ENCODE measurements around the gene PROX1. TPM values are rescaled to one million over a fixed set of nuclear protein-coding genes. Genes with fewer than 3 reads are reported as not detected.

The PROX1 gene
- polyA plus RNA-seq (2011; rRNA removed) (0.07 TPM in 2 replicates), polyA minus RNA-seq (2011; rRNA and poly(A)+ RNA removed) (0.22 and 0.32 TPM in 2 replicates)

- Histone ChIP-seq H3K27me3 (ENCODE audit: control insufficient read depth, insufficient read depth, low read length) (peaks cover 54% of the 10 kb centered on the region), H3K9me3 (ENCODE audit: control insufficient read depth, insufficient read depth, low read length) (no peaks in the 10 kb centered on the region; the same call in 1 of the 2 replicates), H3K27ac (ENCODE audit: low read depth, low read length) (peak within 1 kb of the TSS; percentile 39), H3K4me3 (ENCODE audit: low read depth, low read length) (peak within 1 kb of the TSS; percentile 65)
- CTCF ChIA-PET = interaction anchor here (0.7 to 1.5 kb wide), 4 partner anchors 10 to 865 kb away, joined by 3 to 6 read pairs (median 4); no protein-coding TSS in a partner anchor
- POLR2A ChIA-PET = interaction anchor here (0.7 kb wide), 1 partner anchor 48 kb away, joined by 3 read pairs; no protein-coding TSS in a partner anchor
- TF ChIP-seq CTCF (IDR thresholded peaks at IDR 0.05; ENCODE audit: low read depth, low read length) = peak; percentile 12; the same call in 1 of the 2 replicates
- peak; percentile 47 for DNase-seq (ENCODE audit: low read depth, low spot score)
Observed at GRCh38 chr1:213987927-213988506, at the start of gene PROX1. Gene PROX1, plus strand, starts transcription at chr1:213987973. Its CDS starts 8,563 bp downstream, at chr1:213996536.

GRCh38 chr1:213938776-213939175 is 49.0 kb upstream of the PROX1 start:
- no peak for DNase-seq (ENCODE audit: low read depth, low spot score)

GRCh38 chr1:213939888-213940287 is 47.9 kb upstream of the PROX1 start:
- ChIA-PET CTCF (no interaction called here), POLR2A (interaction anchor here (0.6 kb wide), 1 partner anchor 48 kb away, joined by 3 read pairs; the partner anchor contains the start of gene PROX1)
- no peak for TF ChIP-seq CTCF (IDR thresholded peaks at IDR 0.05; ENCODE audit: low read depth, low read length)
- Histone ChIP-seq H3K27ac (ENCODE audit: low read depth, low read length) (no peak overlapping the region), H3K9me3 (ENCODE audit: control insufficient read depth, insufficient read depth, low read length) (no peaks in the 10 kb centered on the region), H3K27me3 (ENCODE audit: control insufficient read depth, insufficient read depth, low read length) (no peaks in the 10 kb centered on the region), H3K4me3 (ENCODE audit: low read depth, low read length) (no peak overlapping the region)
- DNase-seq (ENCODE audit: low read depth, low spot score) = no peak

More at GRCh38 chr1:213938776-213939175, 49.0 kb upstream of the PROX1 start:
- no peak overlapping the region for H3K4me3 ChIP-seq (ENCODE audit: low read depth, low read length)
- no peak overlapping the region for H3K27ac ChIP-seq (ENCODE audit: low read depth, low read length)
- no peaks in the 10 kb centered on the region for H3K9me3 ChIP-seq (ENCODE audit: control insufficient read depth, insufficient read depth, low read length)
- H3K27me3 ChIP-seq (ENCODE audit: control insufficient read depth, insufficient read depth, low read length) = no peaks in the 10 kb centered on the region
- TF ChIP-seq CTCF (IDR thresholded peaks at IDR 0.05; ENCODE audit: low read depth, low read length) = no peak
- ChIA-PET CTCF (no interaction called here), POLR2A (no interaction called here)

GRCh38 chr1:213940947-213941346 is 46.8 kb upstream of the PROX1 start:
- no peak for DNase-seq (ENCODE audit: low read depth, low spot score)
- ChIA-PET POLR2A (no interaction called here), CTCF (no interaction called here)
- TF ChIP-seq CTCF (IDR thresholded peaks at IDR 0.05; ENCODE audit: low read depth, low read length) = no peak
- Histone ChIP-seq H3K4me3 (ENCODE audit: low read depth, low read length) (no peak overlapping the region), H3K27ac (ENCODE audit: low read depth, low read length) (no peak overlapping the region), H3K27me3 (ENCODE audit: control insufficient read depth, insufficient read depth, low read length) (no peaks in the 10 kb centered on the region), H3K9me3 (ENCODE audit: control insufficient read depth, insufficient read depth, low read length) (no peaks in the 10 kb centered on the region)

- DNase-seq (ENCODE audit: low read depth, low spot score) = no peak
- Histone ChIP-seq H3K4me3 (ENCODE audit: low read depth, low read length) (no peak overlapping the region), H3K27me3 (ENCODE audit: control insufficient read depth, insufficient read depth, low read length) (no peaks in the 10 kb centered on the region), H3K27ac (ENCODE audit: low read depth, low read length) (no peak overlapping the region), H3K9me3 (ENCODE audit: control insufficient read depth, insufficient read depth, low read length) (no peaks in the 10 kb centered on the region)
- TF ChIP-seq CTCF (IDR thresholded peaks at IDR 0.05; ENCODE audit: low read depth, low read length) = no peak
- POLR2A ChIA-PET = no interaction called here
- CTCF ChIA-PET = no interaction called here
Observed at GRCh38 chr1:213942061-213942460, 45.7 kb upstream of the PROX1 start.

Measured in AG04450 (cell line).